CD4-positive, alpha-beta T cell treated with Interleukin-17A for 4 hours (primary cell): Measurements from ENCODE around the gene ACTR1A.

Experiments
- DNase-seq: peaks from one replicate; pipeline ENCODE4 v3.0.0-alpha.2; 2020; ENCODE audit warnings: mixed read lengths

Gene ACTR1A

GRCh38 chr10:102452672-102453340, 49.7 kb downstream of the ACTR1A start:
- DNase-seq, result peak; percentile 54

- DNase-seq, result no peak
Measured at GRCh38 chr10:102451105-102451969, 51.2 kb downstream of the ACTR1A start, which contains the start of gene C10orf95. Gene C10orf95, minus strand, starts transcription at chr10:102451543. Its CDS starts 450 bp downstream, at chr10:102451093.

GRCh38 chr10:102450374-102451104, 52.0 kb downstream of the ACTR1A start:
- DNase-seq, result peak; percentile 93

GRCh38 chr10:102450124-102450373, 52.5 kb downstream of the ACTR1A start:
- DNase-seq, result no peak

- peak; percentile 94 for DNase-seq
Measured at GRCh38 chr10:102449321-102450123, 53.0 kb downstream of the ACTR1A start.

GRCh38 chr10:102444851-102445250, 57.7 kb downstream of the ACTR1A start:
- DNase-seq, result no peak

- DNase-seq, result no peak
Measured at GRCh38 chr10:102438374-102438773, 64.1 kb downstream of the ACTR1A start.

- no peak for DNase-seq
Measured at GRCh38 chr10:102437515-102437914, 65.0 kb downstream of the ACTR1A start.

GRCh38 chr10:102436312-102436711, 66.2 kb downstream of the ACTR1A start:
- DNase-seq, result no peak

GRCh38 chr10:102435529-102436233, 66.8 kb downstream of the ACTR1A start:
- peak; percentile 53 for DNase-seq

GRCh38 chr10:102435133-102435497, 67.4 kb downstream of the ACTR1A start:
- DNase-seq, result no peak

- no peak for DNase-seq
Measured at GRCh38 chr10:102434394-102435132, 67.9 kb downstream of the ACTR1A start.

- DNase-seq, result no peak
Measured at GRCh38 chr10:102433619-102434046, 68.9 kb downstream of the ACTR1A start.

GRCh38 chr10:102432162-102432950, 70.2 kb downstream of the ACTR1A start, which contains the start of gene CUEDC2:
Gene CUEDC2, minus strand, starts transcription at chr10:102432574. Its CDS starts 7,386 bp downstream, at chr10:102425188.
- DNase-seq, result peak; percentile 96

GRCh38 chr10:102431452-102432124, 70.9 kb downstream of the ACTR1A start:
- DNase-seq, result no peak

GRCh38 chr10:102429468-102429867, 73.0 kb downstream of the ACTR1A start:
- DNase-seq, result no peak
